ENCODE results near the gene SNRPA1.
A peak's percentile ranks its signal among the peaks of the same experiment; 100 is the strongest.

SNRPA1 gene

DNA sequence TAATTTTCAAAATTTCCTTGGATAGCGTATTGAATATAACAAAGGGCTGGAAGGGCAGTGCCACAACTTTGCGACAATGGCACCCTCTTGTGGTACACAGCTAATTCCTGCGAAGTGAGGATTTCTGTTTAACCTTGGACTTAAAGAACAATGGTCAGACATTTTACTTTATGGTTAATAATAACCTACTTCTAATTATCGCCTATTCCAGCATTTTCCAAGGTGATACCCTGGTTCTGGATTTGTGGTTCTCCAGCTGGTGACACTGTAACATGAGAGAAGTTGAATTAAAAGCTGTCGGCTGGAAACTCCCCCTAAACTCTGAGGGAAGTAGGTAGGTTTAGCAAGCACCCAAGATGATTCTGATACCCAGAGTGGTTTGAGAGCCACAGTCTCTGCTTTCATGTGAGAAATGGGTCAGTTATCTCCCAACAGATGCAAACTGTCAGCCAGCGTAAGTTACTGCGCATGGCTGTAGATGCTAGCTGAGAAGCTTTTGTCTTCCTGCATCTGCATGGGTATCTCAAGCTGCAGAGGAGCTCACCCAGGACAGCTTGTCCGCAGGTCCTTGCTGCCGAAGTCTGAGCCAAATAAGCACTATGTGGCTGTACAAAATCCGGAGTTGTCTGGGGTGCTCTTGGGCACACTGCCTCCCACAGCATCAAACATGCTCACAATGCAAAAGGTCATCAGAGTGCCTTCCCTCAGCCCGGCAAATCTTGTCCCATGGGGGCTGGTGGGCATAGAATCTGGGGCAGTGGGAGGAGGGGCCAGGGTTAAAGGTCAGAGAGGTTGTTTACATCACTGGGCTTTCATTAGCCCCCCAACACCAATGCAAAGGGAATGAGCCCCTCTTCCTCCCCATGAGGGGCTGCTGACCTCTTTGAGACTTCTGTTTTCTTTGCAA, 36.6 kb downstream of the SNRPA1 start:
- peak; percentile 58 for DNase-seq (ENCODE audit: low spot score)

DNA sequence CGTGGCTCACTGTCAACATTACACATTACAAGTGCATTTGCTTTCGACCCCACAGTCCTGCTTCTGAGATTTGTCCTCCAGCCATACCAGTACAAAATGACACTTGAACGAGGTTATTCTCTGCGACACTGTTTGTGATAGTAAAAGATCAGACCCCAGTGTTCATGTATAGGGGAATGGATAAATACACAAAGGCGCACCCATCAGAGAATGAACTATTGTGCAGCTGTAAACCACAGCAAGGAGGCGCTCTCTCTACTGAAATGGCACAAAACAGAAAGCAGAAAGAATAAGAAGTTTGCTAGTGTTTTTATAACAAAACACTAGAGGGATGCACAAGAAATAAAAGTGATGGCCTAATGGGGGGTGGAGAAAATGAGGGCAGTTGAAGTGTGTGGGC, 38.3 kb downstream of the SNRPA1 start:
- DNase-seq (ENCODE audit: low spot score): no peak

DNA sequence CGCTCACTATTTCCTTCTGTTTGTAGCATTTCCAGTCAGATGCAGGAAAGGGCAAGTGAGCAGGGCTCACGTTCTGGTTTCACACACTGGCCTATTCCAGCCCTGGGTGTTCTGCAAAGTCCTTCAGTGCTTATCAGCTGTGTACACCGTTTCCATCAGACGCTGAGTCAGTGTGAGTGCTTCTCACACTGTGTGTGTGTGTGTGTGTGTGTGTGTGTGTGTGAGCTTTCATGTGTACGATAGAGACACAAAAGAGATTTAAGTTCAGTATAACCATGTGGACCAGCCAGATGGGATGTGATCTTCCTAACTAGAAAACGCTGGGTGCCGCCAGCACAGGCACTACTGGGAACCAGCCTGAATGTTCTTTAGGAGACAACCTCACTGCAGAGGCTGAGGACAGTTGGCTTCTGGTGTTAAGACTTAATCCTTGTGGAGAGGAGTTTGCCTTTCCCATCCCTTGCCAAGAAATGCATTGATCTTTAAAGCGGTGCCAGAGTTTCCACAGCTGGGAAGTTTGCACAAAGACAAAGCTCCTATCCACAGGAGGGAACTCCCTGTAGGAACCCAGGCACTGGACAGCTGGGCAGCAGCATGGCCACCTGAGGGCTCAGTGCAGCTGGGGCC, 39.3 kb downstream of the SNRPA1 start:
- DNase-seq (ENCODE audit: low spot score): no peak

DNA sequence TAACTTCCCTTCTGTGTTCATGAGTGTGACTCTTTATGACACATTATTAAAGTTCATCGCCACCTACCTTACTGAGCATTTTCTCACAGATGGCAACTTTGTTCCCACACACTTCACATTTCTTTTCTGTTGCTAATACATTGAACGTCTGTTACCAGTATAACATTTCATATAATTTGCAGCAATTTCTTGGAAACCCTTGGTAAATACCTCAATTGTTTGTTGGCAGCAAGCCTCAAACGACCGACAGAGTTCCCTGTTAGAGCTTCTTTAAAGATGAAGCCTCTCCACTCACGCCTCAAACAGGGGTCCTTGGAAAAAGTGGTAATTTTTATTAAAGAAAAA, 40.0 kb downstream of the SNRPA1 start:
- DNase-seq (ENCODE audit: low spot score): no peak

DNA sequence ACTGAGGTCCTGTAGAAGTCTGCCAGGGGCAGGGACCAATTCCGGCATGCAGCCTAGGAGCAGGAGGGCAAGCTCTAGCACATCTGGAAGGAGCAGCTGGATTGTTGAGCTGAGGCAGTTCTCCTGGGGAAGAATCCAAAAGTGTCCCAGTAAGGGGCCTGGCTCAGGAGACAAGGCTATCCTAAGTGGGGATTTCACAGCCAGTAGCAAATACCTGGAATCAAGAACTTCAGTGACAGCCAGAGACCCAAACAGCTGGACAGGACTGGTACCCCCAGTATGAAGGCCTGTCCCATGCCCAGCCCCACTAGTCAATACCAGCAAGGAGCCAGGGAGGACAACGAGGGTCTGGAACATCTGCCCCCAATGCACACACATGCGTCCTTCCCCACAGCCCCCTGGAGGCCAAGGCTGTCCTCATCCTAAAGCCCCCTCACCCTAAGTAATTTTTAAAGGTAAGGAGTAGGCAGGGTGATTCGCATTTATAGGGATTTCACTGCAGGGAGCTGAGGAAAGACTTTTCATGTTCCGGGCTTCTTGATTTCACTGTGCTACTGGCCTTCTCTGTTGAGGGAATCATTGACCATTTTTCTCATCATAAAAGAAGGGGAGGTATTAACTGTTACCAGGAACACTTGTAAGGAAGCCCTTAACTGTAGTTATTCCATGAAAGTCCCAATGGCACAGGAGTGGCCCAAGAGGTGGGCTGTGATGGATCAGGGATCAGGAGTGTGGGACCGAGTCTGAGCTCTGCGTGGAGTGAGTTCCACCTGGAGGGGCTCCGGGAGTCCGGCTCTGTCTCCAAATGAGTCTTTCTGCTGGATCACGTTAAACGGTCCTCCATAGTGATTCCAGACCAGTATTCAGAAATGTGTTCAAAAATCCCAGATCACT, 40.6 kb downstream of the SNRPA1 start:
- DNase-seq (ENCODE audit: low spot score): no peak

DNA sequence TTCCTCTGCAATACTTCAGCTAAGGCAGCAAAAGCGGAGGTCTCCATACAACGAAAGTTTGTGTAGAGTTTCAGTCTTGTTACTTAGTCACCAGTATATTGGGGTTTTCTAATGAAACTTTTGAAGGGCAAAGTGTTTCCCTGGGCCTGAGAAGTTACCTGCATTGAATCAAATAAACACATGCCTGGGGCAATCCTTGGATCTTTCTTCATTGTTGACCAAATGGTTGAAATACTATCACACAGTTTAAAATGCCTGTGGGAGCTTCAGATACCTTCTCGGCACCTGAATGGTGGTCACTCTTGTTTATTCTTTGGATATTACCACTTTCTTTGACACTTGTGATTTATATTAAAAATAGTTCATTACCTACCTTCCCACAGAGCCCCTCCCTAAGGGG, 42.2 kb downstream of the SNRPA1 start:
- DNase-seq (ENCODE audit: low spot score): no peak

DNA sequence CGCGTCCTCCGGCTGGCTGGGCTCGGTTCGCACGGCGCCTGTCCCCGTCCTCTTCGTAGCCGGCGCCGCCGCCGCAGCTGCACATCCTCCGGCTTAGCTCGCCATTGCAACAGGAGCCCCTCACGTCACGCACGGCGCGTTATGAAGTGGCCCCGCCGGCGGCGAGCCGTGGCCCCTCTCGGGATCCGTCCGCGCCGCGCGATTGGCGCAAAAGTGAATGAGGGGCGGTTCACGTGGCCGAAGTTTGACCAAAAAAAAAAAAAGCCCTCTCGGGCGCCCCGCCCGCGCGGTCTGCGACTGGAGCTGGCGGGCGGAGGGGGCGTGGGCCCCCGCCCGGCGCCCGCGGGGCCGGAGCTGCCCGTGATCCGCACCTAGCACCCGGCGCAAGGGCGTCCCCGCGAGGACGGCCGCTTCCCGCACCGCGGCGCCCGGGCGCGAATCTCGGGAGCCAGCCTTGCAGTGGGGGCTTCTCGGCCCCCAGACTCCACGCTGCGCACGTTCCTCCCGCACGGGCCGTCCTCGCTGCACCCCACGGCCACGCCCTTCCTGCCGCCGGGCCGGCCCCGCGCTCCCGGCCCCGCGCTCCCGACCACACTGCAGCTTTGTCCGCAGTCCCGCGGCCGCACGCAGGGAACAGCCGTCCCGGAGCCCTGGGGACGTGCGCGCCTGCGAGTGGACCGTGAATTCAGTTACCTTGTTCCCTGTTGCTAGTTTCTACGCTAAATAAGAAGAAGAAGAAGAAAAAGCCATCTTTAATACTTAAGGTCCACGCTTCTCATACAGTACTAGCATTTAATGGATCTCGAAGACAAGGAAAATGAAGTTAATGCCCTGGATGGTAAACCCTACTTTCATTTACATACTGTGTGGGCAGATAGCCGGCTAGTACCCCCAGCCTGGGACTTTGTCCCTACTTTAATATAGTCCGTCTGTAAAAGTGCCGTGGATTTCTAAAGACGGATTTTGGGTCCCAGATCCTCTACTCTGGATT, 42.9 kb downstream of the SNRPA1 start, which contains the start of gene CHSY1:
Gene CHSY1 (minus strand): TSS at position 219 of the 991 bp plus-strand sequence. CDS start 592 bp downstream, outside the sequence.
- peak; percentile 91 for DNase-seq (ENCODE audit: low spot score)

DNA sequence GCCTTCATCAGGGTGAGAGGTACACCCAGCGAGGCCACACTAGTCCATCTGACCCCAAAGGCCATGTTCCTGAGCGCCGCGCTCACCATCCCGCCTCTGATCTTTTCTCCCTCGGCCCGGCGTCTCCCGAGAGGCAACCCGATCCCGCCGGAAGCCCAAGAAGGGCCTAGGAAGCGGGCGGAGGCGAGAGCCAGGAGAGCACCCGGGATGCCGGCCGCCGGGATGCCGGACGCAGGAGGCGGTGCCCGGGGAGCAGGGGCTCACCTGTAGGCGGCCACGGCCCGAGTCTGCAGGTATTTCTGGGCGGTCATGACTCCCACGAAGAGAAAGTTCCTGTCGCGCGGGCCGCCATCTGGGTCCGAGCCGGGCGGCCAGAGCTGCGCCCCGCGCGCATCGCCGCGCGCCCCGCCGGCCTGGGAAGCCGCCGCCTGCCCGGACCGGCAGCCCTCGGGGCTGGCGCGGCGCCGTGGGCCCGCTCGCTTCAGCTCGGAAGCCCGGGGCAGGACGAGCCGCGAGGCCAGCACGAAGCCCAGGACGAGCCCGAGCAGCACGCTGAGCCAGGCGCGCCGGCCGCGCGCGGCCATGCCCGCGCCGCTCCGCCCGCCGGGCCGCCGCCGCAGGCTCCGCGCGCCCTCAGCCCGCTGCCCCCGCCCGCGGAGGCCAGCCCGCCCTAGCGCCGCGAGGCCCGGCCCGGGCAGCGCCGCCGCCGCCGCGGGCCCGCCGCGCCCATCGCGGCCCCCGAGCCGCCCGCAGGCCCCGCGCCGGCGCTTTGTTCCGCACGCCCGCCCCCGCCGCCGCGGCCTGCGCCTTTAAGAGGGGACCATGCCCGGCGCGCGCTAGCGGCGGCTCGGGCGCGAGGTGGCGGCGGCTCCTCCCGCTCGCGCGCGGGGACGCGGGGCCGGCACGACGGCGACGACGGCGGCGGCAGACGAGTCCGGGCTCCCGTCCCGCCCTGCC, 43.9 kb downstream of the SNRPA1 start:
- peak; percentile 69 for DNase-seq (ENCODE audit: low spot score)

DNA sequence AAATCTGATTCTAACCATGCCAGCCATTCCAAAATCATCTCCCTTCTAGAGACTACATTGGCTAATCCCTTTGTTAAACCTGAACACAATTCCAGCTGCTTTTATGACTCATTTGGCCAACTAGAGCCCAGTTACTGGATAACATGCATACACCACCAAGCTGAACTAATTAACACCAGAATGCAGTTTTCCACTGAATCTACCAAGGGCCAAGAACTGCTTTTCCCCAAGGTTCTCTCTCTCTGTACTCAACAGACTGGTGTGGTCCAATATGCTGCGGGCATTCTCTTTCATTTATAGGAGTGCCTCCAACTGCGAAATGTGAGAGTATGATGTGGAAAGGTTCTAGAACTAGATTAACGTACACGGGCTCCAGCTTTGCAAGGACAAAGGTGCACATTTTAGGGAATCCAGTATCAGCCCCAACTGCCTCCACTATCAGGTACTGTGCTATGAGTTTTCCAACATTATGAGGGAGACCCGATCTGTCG, 44.7 kb downstream of the SNRPA1 start:
- DNase-seq (ENCODE audit: low spot score): peak; percentile 80

DNA sequence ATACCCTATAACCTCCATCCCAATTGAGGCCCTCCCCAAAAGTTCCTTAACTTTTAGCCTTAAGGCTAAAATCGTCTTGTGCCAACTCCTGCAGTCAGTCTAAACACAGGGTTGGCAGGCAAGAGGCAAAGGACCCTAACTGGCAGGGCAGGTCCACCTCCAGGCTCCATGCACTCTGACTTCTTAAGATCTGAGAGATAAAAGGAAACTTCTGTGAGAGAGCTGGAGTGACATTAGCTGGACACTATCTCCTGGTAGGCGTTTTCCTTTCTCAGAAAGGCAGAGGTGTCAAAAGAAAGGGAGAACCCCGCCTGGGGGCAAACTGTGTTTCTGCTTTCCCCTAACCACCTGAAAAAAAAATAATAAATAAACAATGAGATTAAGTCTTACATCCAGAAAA, 46.8 kb downstream of the SNRPA1 start:
- DNase-seq (ENCODE audit: low spot score): no peak

DNA sequence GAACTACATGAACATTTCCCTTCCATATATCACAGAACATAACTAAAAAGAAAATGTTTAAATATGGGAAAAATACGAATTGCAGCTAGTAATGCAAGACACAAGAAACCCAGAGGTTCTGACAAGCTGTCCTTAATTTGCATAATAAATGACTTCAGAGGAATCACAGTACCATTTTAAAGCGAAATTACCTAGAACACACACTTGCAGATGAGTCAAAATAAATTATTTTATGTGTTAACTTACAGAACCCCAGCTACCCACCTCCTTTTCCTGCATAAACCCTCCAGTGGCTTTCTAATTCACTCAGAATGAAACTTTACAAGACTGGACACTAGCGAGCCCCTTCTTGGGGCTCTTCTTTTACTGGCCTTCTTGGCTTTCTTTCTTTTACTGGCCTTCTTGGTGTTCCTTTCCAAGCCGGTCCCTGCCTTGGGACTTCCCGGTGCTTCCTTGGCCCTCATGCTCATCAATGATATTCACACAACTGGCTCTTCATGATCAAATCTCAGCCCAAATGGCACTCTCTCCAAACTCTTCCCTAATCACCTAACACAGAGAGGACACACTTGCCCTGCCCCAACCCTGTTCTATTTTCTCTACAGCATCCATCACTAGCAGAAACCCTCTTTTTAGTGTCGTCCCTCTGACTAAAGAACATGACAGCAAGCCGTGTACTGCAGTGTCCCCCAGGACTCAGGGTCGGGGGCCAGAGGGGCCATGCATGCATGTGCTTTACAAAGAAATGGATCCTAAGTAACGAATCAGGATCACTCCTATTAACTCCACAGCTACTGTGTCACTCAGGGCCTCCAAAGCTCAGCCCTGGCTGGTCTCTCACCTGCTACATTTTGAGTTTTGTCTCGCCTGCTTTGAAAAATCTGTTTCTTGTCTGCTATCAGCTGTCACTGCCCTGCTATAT, 48.0 kb downstream of the SNRPA1 start:
- DNase-seq (ENCODE audit: low spot score): no peak

DNA sequence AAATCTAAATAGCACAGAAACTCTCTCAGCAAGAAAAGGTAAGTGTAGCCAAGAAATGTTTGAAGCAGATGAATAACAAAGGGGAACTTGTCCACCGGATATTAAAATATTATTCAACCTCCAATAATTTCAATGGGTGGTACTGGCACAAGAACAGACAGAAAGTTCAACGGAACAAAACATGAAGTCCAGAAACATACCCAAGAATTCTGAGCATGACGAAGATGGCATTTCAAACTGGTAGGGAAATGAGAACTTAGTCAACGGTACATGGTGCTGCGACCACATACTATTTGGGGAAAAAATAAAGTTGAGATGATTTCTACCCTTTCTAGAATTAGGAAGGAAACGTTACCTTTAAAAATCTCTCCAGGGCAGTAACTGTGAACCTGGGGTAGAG, 48.7 kb downstream of the SNRPA1 start:
- DNase-seq (ENCODE audit: low spot score): no peak

DNA sequence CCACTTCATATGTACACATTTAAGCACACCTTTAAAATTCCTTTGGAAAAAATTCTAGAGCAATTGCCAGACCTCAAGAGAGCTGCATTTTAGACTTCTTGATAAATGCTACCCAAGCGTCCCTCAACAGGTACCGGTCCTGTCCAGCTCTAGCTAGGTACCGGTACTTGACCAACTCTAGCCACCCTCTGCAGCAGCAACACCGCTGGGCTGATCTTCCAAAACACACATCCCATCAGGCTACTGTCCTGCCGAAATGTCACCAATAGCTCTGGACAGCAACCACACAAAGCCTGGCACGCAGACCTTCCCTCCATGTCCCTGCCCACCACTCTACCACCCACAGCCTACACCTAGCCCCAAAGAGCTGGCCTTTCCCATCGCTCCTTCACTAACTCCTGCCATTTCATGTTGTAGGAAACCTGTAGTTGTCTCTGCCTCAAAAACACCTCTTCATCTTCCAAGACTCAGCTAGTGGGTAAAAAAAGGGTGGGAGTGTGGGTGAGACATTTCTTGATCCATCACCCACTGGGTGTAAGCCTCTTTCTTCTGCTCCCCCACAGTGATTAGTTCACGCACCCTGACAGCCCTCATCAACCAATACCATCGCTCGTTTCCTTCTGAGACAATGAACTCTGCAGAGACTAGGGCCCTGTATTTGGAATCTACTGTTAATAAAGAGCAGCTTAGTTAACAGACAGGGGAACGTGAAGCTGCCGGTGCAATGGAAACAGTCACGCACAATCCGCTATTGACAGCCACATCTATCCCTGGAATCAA, 50.0 kb downstream of the SNRPA1 start:
- DNase-seq (ENCODE audit: low spot score): no peak

DNA sequence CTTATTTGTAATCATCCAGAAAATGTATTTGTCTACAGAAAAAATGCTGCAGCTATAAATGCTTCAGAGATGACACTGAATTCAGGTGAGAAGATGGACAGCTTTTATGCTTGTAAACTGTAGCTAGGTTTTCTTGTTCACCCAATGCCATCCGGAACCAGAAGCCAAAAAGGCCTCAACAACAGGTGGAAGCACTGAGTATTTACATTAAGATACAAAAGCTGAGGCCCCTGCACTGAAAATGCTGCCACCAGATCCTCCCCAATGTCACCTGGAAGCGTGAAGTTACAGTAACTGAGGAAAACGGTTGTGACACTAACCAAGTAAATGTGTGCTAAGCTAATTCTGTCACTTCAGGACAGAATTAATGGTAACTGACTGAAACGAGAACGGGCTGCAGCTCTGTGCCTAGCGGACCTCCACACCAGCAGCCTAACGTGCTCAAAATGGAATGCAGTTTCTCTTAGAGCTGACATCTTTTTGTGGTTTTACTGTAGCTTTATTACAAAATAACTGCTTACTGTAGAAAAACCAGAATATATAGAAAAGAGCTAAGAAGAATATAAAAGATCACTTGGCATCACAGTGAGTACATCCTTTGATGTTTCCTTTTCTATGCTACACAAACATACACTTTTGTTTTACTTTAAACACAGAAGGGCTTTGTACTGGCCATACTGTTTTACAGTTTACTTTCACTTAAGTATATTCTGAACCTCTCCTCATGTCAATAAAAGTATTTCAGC, 50.8 kb downstream of the SNRPA1 start:
- no peak for DNase-seq (ENCODE audit: low spot score)

DNA sequence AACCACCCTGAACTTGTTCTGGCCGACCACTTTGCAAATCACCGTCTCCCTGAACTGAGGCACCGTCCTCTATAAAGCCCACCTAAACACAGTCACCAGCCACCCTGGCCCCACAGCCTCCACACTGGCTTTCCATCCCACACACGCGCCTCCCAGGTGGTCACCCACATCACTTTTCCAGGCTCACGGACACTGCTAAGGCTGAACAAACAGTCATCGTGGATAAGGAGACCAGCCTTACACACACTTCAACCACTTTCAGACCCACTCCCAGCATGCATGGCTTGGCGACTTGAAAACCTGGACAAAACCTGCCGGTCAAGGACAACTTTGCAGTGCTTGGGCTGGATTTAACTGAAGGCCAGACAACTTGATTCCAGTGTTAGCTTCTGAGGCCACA, 51.6 kb downstream of the SNRPA1 start:
- DNase-seq (ENCODE audit: low spot score): no peak

DNA sequence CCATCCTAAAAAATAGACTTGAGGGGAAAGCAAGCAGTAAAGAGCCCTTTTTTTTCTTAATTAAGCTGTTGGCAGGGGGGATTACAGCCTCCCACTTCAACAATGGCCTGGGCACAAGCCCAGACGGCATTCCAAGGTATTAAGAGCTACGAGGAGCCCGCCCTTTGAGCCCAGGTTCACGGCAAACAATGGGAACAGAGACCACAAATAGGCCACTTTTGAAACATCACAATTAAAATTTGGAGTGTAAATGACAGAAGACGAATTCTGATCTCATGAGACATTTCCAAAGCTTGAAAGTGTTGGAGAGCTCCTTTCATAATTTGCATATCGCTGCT, 52.1 kb downstream of the SNRPA1 start:
- no peak for DNase-seq (ENCODE audit: low spot score)

Measured in AG20443 (cell line).